GM23338 (cell line): ENCODE data around the gene SLC25A12.

Source experiments
- CREB1 ChIP-seq: fragments of 250-450 bp; sonication (Bioruptor Pico); IDR thresholded peaks from 2 replicates; pipeline ENCODE4 v1.5.0; 2020; ENCODE audit warnings: low read depth, mild to moderate bottlenecking, moderate library complexity
- CTCF ChIP-seq, 2 experiments: fragments of 200-600 bp in 1 of 2; sonication (generic) in 1 of 2; conservative IDR thresholded peaks; 2 replicates each; pipeline versions ENCODE4 v1.5.1 to v1.6.1; 2016 to 2017; ENCODE audit warnings: antibody characterized with exemption in 2 of 2, low read depth in 2 of 2, mild to moderate bottlenecking in 2 of 2, moderate library complexity in 1 of 2
- ETS1 ChIP-seq: IDR thresholded peaks from 2 replicates; pipeline ENCODE4 v1.6.1; 2016; ENCODE audit warnings: antibody characterized with exemption
- EZH2 ChIP-seq: fragments of 200-600 bp; sonication (generic); IDR thresholded peaks from one replicate; pipeline ENCODE4 v1.8.0; 2017; ENCODE audit warnings: antibody characterized with exemption, mild to moderate bottlenecking, low read depth; ENCODE audit not compliant: unreplicated experiment
- EZH2phosphoT487 ChIP-seq: fragments of 200-600 bp; sonication (generic); IDR thresholded peaks from one replicate; pipeline ENCODE4 v1.8.1; 2018; ENCODE audit warnings: antibody characterized with exemption; ENCODE audit not compliant: unreplicated experiment
- JUNB ChIP-seq: IDR thresholded peaks from one replicate; pipeline ENCODE4 v1.6.1; 2016; ENCODE audit warnings: antibody characterized with exemption; ENCODE audit not compliant: unreplicated experiment
- NANOG ChIP-seq: IDR thresholded peaks from 2 replicates; pipeline ENCODE4 v1.6.1; 2016; ENCODE audit warnings: antibody characterized with exemption, borderline replicate concordance
- POLR2AphosphoS5 ChIP-seq: IDR thresholded peaks from 2 replicates; pipeline ENCODE4 v1.6.1; 2016; ENCODE audit warnings: antibody characterized with exemption, low read depth
- REST ChIP-seq: IDR thresholded peaks from one replicate; pipeline ENCODE4 v1.6.1; 2018; ENCODE audit warnings: antibody characterized with exemption; ENCODE audit not compliant: unreplicated experiment
- ZNF114 ChIP-seq: fragments of 250-450 bp; sonication (Bioruptor Pico); IDR thresholded peaks from 2 replicates; pipeline ENCODE4 v1.5.0; 2020; ENCODE audit warnings: mild to moderate bottlenecking, moderate library complexity

GRCh38 chr2:171874517-171874916 is 19.5 kb downstream of the SLC25A12 start:
- TF ChIP-seq CREB1 (CRISPR knock-in tag) (no peak), CTCF (conservative IDR thresholded peaks at IDR 0.05; ENCODE audit: low read depth in 2 of 2) (no peak), REST (no peak), POLR2AphosphoS5 (no peak), EZH2phosphoT487 (no peak), EZH2 (no peak), JUNB (no peak), ZNF114 (CRISPR knock-in tag) (no peak), ETS1 (no peak), NANOG (no peak)
